ENCODE measurements around the gene LXN. TPM values are rescaled to one million over a fixed set of nuclear protein-coding genes. Genes with fewer than 3 reads are reported as not detected.

The LXN gene
- total and polyA plus RNA-seq, 2 experiments from 2014 or later, result 34.9 to 46.8 TPM

- Histone ChIP-seq H4K20me1 (ENCODE audit: insufficient read depth) (no peaks in the 10 kb centered on the region), H3F3A (ENCODE audit: insufficient read depth) (no peaks in the 10 kb centered on the region), H2AFZ (no peak overlapping the region), H3K27me3 (replicated peaks; ENCODE audit: insufficient read depth) (no peaks in the 10 kb centered on the region), H3K27ac (no peak overlapping the region), H3K9me2 (ENCODE audit: insufficient read depth) (no peaks in the 10 kb centered on the region), H3K9ac (no peak overlapping the region), H3K79me2 (ENCODE audit: insufficient read depth) (peaks cover 33% of the 10 kb centered on the region), H3K4me2 (ENCODE audit: unreplicated experiment) (no peak overlapping the region), H3K36me3 (ENCODE audit: low read depth) (peaks cover 5% of the 10 kb centered on the region; the same call in 1 of the 2 replicates), H3K4me3 (no peak overlapping the region), H3K9me3 (ENCODE audit: low read depth) (no peaks in the 10 kb centered on the region), H3K4me1 (ENCODE audit: insufficient read depth) (peaks cover 10% of the 10 kb centered on the region)
- TF ChIP-seq EZH2phosphoT487 (IDR thresholded peaks at IDR 0.05; ENCODE audit: insufficient read depth, low read depth) (no peak), EZH2 (IDR thresholded peaks at IDR 0.05; ENCODE audit: insufficient read depth, poor library complexity, severe bottlenecking) (no peak)
- in situ Hi-C loops (cut with MboI), result no loop called here
- no peak for DNase-seq
- WGBS, 2 experiments (ENCODE audit: low coverage in 1 of 2, low lambda C conversion rate in 2 of 2, missing lambda C conversion rate in 2 of 2), result 60 to 70% methylated on average over 6 of the region's 6 CpGs
Observed at GRCh38 chr3:158642474-158643210, 29.8 kb downstream of the LXN start.

GRCh38 chr3:158642005-158642404 lies 30.4 kb downstream of the LXN start:
- 73 to 83% methylated on average over 7 of the region's 7 CpGs for WGBS, 2 experiments (ENCODE audit: low coverage in 1 of 2, low lambda C conversion rate in 2 of 2, missing lambda C conversion rate in 2 of 2)
- Histone ChIP-seq H3K4me1 (ENCODE audit: insufficient read depth) (peaks cover 10% of the 10 kb centered on the region), H3F3A (ENCODE audit: insufficient read depth) (no peaks in the 10 kb centered on the region), H3K36me3 (ENCODE audit: low read depth) (peaks cover 3% of the 10 kb centered on the region; the same call in 1 of the 2 replicates), H3K4me3 (no peak overlapping the region), H4K20me1 (ENCODE audit: insufficient read depth) (no peaks in the 10 kb centered on the region), H3K27ac (no peak overlapping the region), H3K9me3 (ENCODE audit: low read depth) (no peaks in the 10 kb centered on the region), H3K9me2 (ENCODE audit: insufficient read depth) (no peaks in the 10 kb centered on the region), H3K9ac (no peak overlapping the region), H3K79me2 (ENCODE audit: insufficient read depth) (peaks cover 27% of the 10 kb centered on the region), H3K27me3 (replicated peaks; ENCODE audit: insufficient read depth) (no peaks in the 10 kb centered on the region), H2AFZ (no peak overlapping the region), H3K4me2 (ENCODE audit: unreplicated experiment) (no peak overlapping the region)
- no peak for DNase-seq
- in situ Hi-C loops (cut with MboI), result no loop called here
- no peak for TF ChIP-seq EZH2 (IDR thresholded peaks at IDR 0.05; ENCODE audit: insufficient read depth, poor library complexity, severe bottlenecking)
- no peak for TF ChIP-seq EZH2phosphoT487 (IDR thresholded peaks at IDR 0.05; ENCODE audit: insufficient read depth, low read depth)

GRCh38 chr3:158640646-158641045 lies 31.8 kb downstream of the LXN start:
- no peak overlapping the region for H3K27ac ChIP-seq
- H3K4me2 ChIP-seq (ENCODE audit: unreplicated experiment), result no peak overlapping the region
- H3K27me3 ChIP-seq (replicated peaks; ENCODE audit: insufficient read depth), result no peaks in the 10 kb centered on the region
- TF ChIP-seq EZH2 (IDR thresholded peaks at IDR 0.05; ENCODE audit: insufficient read depth, poor library complexity, severe bottlenecking), result no peak
- no peak for TF ChIP-seq EZH2phosphoT487 (IDR thresholded peaks at IDR 0.05; ENCODE audit: insufficient read depth, low read depth)
- no peaks in the 10 kb centered on the region for H3K36me3 ChIP-seq (ENCODE audit: low read depth)
- DNase-seq, result no peak
- no peaks in the 10 kb centered on the region for H3K9me3 ChIP-seq (ENCODE audit: low read depth)
- H3K4me3 ChIP-seq, result no peak overlapping the region
- H3F3A ChIP-seq (ENCODE audit: insufficient read depth), result no peaks in the 10 kb centered on the region
- peaks cover 5% of the 10 kb centered on the region for H3K4me1 ChIP-seq (ENCODE audit: insufficient read depth)
- in situ Hi-C loops (cut with MboI), result no loop called here
- no peaks in the 10 kb centered on the region for H4K20me1 ChIP-seq (ENCODE audit: insufficient read depth)
- H2AFZ ChIP-seq, result no peak overlapping the region
- H3K9me2 ChIP-seq (ENCODE audit: insufficient read depth), result no peaks in the 10 kb centered on the region
- H3K79me2 ChIP-seq (ENCODE audit: insufficient read depth), result peaks cover 13% of the 10 kb centered on the region
- H3K9ac ChIP-seq, result no peak overlapping the region
- WGBS, 2 experiments (ENCODE audit: low coverage in 1 of 2, low lambda C conversion rate in 2 of 2, missing lambda C conversion rate in 2 of 2), result 57 to 61% methylated on average over 7 of the region's 7 CpGs

GRCh38 chr3:158631981-158632380 lies 40.5 kb downstream of the LXN start:
- Histone ChIP-seq H4K20me1 (ENCODE audit: insufficient read depth) (no peaks in the 10 kb centered on the region), H3K9ac (no peak overlapping the region), H3K79me2 (ENCODE audit: insufficient read depth) (no peaks in the 10 kb centered on the region), H3K9me2 (ENCODE audit: insufficient read depth) (no peaks in the 10 kb centered on the region), H2AFZ (no peak overlapping the region), H3K4me3 (no peak overlapping the region), H3K4me2 (ENCODE audit: unreplicated experiment) (no peak overlapping the region), H3K27me3 (replicated peaks; ENCODE audit: insufficient read depth) (no peaks in the 10 kb centered on the region), H3K27ac (no peak overlapping the region), H3K36me3 (ENCODE audit: low read depth) (no peaks in the 10 kb centered on the region), H3K9me3 (ENCODE audit: low read depth) (no peaks in the 10 kb centered on the region), H3F3A (ENCODE audit: insufficient read depth) (no peaks in the 10 kb centered on the region), H3K4me1 (ENCODE audit: insufficient read depth) (no peaks in the 10 kb centered on the region)
- no peak for TF ChIP-seq EZH2phosphoT487 (IDR thresholded peaks at IDR 0.05; ENCODE audit: insufficient read depth, low read depth)
- no peak for TF ChIP-seq EZH2 (IDR thresholded peaks at IDR 0.05; ENCODE audit: insufficient read depth, poor library complexity, severe bottlenecking)
- no peak for DNase-seq
- in situ Hi-C loops (cut with MboI), result no loop called here

Measured in GM23248 (cell line).